ENCODE data around the gene RAD52. TPM values are rescaled to one million over a fixed set of nuclear protein-coding genes. Genes with fewer than 3 reads are reported as not detected.

The RAD52 gene
- total RNA-seq, 1 donor from 2014 or later, result 21.2 TPM

- H3K36me3 Mint-ChIP-seq (ENCODE audit: low read depth), result peaks cover 26% of the 10 kb centered on the region
- no peaks in the 10 kb centered on the region for H3K9me3 Mint-ChIP-seq
- no peak for DNase-seq (ENCODE audit: low read depth, low spot score)
- H3K27ac Mint-ChIP-seq (ENCODE audit: unreplicated experiment), result no peak overlapping the region
- TF ChIP-seq CTCF (conservative IDR thresholded peaks at IDR 0.05), result no peak
- no peak overlapping the region for H3K4me3 Mint-ChIP-seq
- no peaks in the 10 kb centered on the region for H3K27me3 Mint-ChIP-seq (ENCODE audit: low read depth)
- H3K4me1 Mint-ChIP-seq, result no peaks in the 10 kb centered on the region
Observed at GRCh38 chr12:912466-913235, 36.8 kb downstream of the RAD52 start.

GRCh38 chr12:911191-911826 lies 38.2 kb downstream of the RAD52 start:
- Mint-ChIP-seq H3K4me1 (no peaks in the 10 kb centered on the region), H3K36me3 (ENCODE audit: low read depth) (peaks cover 19% of the 10 kb centered on the region), H3K27ac (ENCODE audit: unreplicated experiment) (no peak overlapping the region), H3K27me3 (ENCODE audit: low read depth) (no peaks in the 10 kb centered on the region), H3K4me3 (no peak overlapping the region), H3K9me3 (no peaks in the 10 kb centered on the region)
- no peak for DNase-seq (ENCODE audit: low read depth, low spot score)
- no peak for TF ChIP-seq CTCF (conservative IDR thresholded peaks at IDR 0.05)

GRCh38 chr12:910416-910815 lies 39.1 kb downstream of the RAD52 start:
- Mint-ChIP-seq H3K36me3 (ENCODE audit: low read depth) (peaks cover 19% of the 10 kb centered on the region), H3K9me3 (no peaks in the 10 kb centered on the region), H3K4me1 (no peaks in the 10 kb centered on the region), H3K4me3 (no peak overlapping the region), H3K27ac (ENCODE audit: unreplicated experiment) (no peak overlapping the region), H3K27me3 (ENCODE audit: low read depth) (no peaks in the 10 kb centered on the region)
- DNase-seq (ENCODE audit: low read depth, low spot score), result no peak
- TF ChIP-seq CTCF (conservative IDR thresholded peaks at IDR 0.05), result no peak

DNA sequence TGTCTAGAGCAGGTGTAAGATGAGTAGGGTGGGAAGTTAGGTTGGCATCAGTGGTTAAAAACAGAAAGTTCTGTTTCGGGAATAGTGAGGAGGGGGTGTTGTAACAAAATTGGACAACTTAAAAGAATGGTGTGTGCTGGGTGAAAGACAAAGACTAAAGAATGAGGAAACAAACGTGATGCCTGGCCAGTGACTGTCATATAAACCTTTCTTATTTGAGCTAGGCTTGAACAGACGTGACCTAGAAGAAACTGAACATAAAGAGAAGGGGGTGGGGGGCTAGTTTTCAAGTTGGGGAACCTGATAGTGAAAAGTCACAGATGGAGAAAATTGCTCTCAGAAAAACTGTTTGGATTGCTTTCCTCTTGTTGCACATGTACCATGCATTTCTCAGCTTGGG lies 39.6 kb downstream of the RAD52 start:
- H3K9me3 Mint-ChIP-seq, result no peaks in the 10 kb centered on the region
- H3K27me3 Mint-ChIP-seq (ENCODE audit: low read depth), result no peaks in the 10 kb centered on the region
- TF ChIP-seq CTCF (conservative IDR thresholded peaks at IDR 0.05), result no peak
- H3K4me3 Mint-ChIP-seq, result no peak overlapping the region
- H3K27ac Mint-ChIP-seq (ENCODE audit: unreplicated experiment), result no peak overlapping the region
- DNase-seq (ENCODE audit: low read depth, low spot score), result no peak
- peaks cover 20% of the 10 kb centered on the region for H3K36me3 Mint-ChIP-seq (ENCODE audit: low read depth)
- no peaks in the 10 kb centered on the region for H3K4me1 Mint-ChIP-seq

- TF ChIP-seq CTCF (conservative IDR thresholded peaks at IDR 0.05), result no peak
- Mint-ChIP-seq H3K27ac (ENCODE audit: unreplicated experiment) (peak overlapping the region; percentile 28), H3K4me3 (no peak overlapping the region), H3K4me1 (peaks cover 6% of the 10 kb centered on the region), H3K27me3 (ENCODE audit: low read depth) (no peaks in the 10 kb centered on the region), H3K9me3 (no peaks in the 10 kb centered on the region), H3K36me3 (ENCODE audit: low read depth) (peaks cover 13% of the 10 kb centered on the region)
- no peak for DNase-seq (ENCODE audit: low read depth, low spot score)
Observed at GRCh38 chr12:907413-908185, 41.9 kb downstream of the RAD52 start.

Measured in neural crest cell (in vitro differentiated cells).